ENCODE results near the gene PIK3CD. TPM values are rescaled to one million over a fixed set of nuclear protein-coding genes. Genes with fewer than 3 reads are reported as not detected.

PIK3CD gene
- polyA plus RNA-seq, 2 donors = 3.2 to 4.2 TPM

GRCh38 chr1:9633493-9633892 is 18.0 kb upstream of the PIK3CD start:
- WGBS, 2 donors = 84 to 88% methylated on average over 6 of the region's 6 CpGs
- H3K9me3 ChIP-seq (ENCODE audit: control insufficient read depth in 2 of 2, insufficient read depth in 1 of 2, low read depth in 1 of 2, low read length in 1 of 2) = no peaks in the 10 kb centered on the region
- no peaks in the 10 kb centered on the region for H3K27me3 ChIP-seq (ENCODE audit: control insufficient read depth in 1 of 2, insufficient read depth in 2 of 2, low read length in 2 of 2)
- H3K4me1 ChIP-seq (ENCODE audit: control insufficient read depth in 2 of 2, insufficient read depth in 2 of 2, low read length in 1 of 2) = no peaks in the 10 kb centered on the region
- H3K4me3 ChIP-seq (ENCODE audit: low read depth in 1 of 2, low read length in 2 of 2) = no peak overlapping the region
- no peak overlapping the region for H3K27ac ChIP-seq (ENCODE audit: low read depth in 2 of 2, low read length in 1 of 2)
- no peaks in the 10 kb centered on the region for H3K36me3 ChIP-seq (ENCODE audit: control insufficient read depth in 2 of 2, insufficient read depth in 2 of 2, low read length in 1 of 2)

- no peak overlapping the region for H3K4me3 ChIP-seq (ENCODE audit: low read depth in 1 of 2, low read length in 2 of 2)
- no peaks in the 10 kb centered on the region for H3K4me1 ChIP-seq (ENCODE audit: control insufficient read depth in 2 of 2, insufficient read depth in 2 of 2, low read length in 1 of 2)
- no peaks in the 10 kb centered on the region for H3K27me3 ChIP-seq (ENCODE audit: control insufficient read depth in 1 of 2, insufficient read depth in 2 of 2, low read length in 2 of 2)
- H3K27ac ChIP-seq (ENCODE audit: low read depth in 2 of 2, low read length in 1 of 2) = no peak overlapping the region
- 76 to 86% methylated on average over 2 of the region's 2 CpGs for whole genome bisulfite sequencing, 2 donors
- H3K36me3 ChIP-seq (ENCODE audit: control insufficient read depth in 2 of 2, insufficient read depth in 2 of 2, low read length in 1 of 2) = no peaks in the 10 kb centered on the region
- H3K9me3 ChIP-seq (ENCODE audit: control insufficient read depth in 2 of 2, insufficient read depth in 1 of 2, low read depth in 1 of 2, low read length in 1 of 2) = no peaks in the 10 kb centered on the region
Measured at GRCh38 chr1:9634582-9634981, 16.9 kb upstream of the PIK3CD start.

GRCh38 chr1:9639227-9639626 is 12.3 kb upstream of the PIK3CD start:
- WGBS, 2 donors = 66 to 72% methylated on average over 6 of the region's 6 CpGs
- H3K27me3 ChIP-seq (ENCODE audit: control insufficient read depth in 1 of 2, insufficient read depth in 2 of 2, low read length in 2 of 2) = no peaks in the 10 kb centered on the region
- no peak overlapping the region for H3K4me3 ChIP-seq (ENCODE audit: low read depth in 1 of 2, low read length in 2 of 2)
- H3K4me1 ChIP-seq (ENCODE audit: control insufficient read depth in 2 of 2, insufficient read depth in 2 of 2, low read length in 1 of 2) = peaks cover 0 to 3% of the 10 kb centered on the region in 2 donors
- H3K9me3 ChIP-seq (ENCODE audit: control insufficient read depth in 2 of 2, insufficient read depth in 1 of 2, low read depth in 1 of 2, low read length in 1 of 2) = no peaks in the 10 kb centered on the region
- no peaks in the 10 kb centered on the region for H3K36me3 ChIP-seq (ENCODE audit: control insufficient read depth in 2 of 2, insufficient read depth in 2 of 2, low read length in 1 of 2)
- H3K27ac ChIP-seq (ENCODE audit: low read depth in 2 of 2, low read length in 1 of 2) = no peak overlapping the region

GRCh38 chr1:9643351-9644256 is 7.9 kb upstream of the PIK3CD start:
- Histone ChIP-seq H3K4me1 (ENCODE audit: control insufficient read depth in 2 of 2, insufficient read depth in 2 of 2, low read length in 1 of 2) (peaks cover 0 to 3% of the 10 kb centered on the region in 2 donors), H3K27me3 (ENCODE audit: control insufficient read depth in 1 of 2, insufficient read depth in 2 of 2, low read length in 2 of 2) (no peaks in the 10 kb centered on the region), H3K9me3 (ENCODE audit: control insufficient read depth in 2 of 2, insufficient read depth in 1 of 2, low read depth in 1 of 2, low read length in 1 of 2) (no peaks in the 10 kb centered on the region), H3K27ac (ENCODE audit: low read depth in 2 of 2, low read length in 1 of 2) (no peak overlapping the region), H3K36me3 (ENCODE audit: control insufficient read depth in 2 of 2, insufficient read depth in 2 of 2, low read length in 1 of 2) (no peaks in the 10 kb centered on the region), H3K4me3 (ENCODE audit: low read depth in 1 of 2, low read length in 2 of 2) (no peak overlapping the region)
- 65 to 70% methylated on average over 8 of the region's 8 CpGs for WGBS, 2 donors

- Histone ChIP-seq H3K4me3 (ENCODE audit: low read depth in 1 of 2, low read length in 2 of 2) (no peak overlapping the region), H3K4me1 (ENCODE audit: control insufficient read depth in 2 of 2, insufficient read depth in 2 of 2, low read length in 1 of 2) (peaks cover 0 to 3% of the 10 kb centered on the region in 2 donors), H3K27ac (ENCODE audit: low read depth in 2 of 2, low read length in 1 of 2) (no peak overlapping the region), H3K9me3 (ENCODE audit: control insufficient read depth in 2 of 2, insufficient read depth in 1 of 2, low read depth in 1 of 2, low read length in 1 of 2) (no peaks in the 10 kb centered on the region), H3K27me3 (ENCODE audit: control insufficient read depth in 1 of 2, insufficient read depth in 2 of 2, low read length in 2 of 2) (no peaks in the 10 kb centered on the region), H3K36me3 (ENCODE audit: control insufficient read depth in 2 of 2, insufficient read depth in 2 of 2, low read length in 1 of 2) (no peaks in the 10 kb centered on the region)
- 94% methylated on average over 13 of the region's 13 CpGs for WGBS, 2 donors
Measured at GRCh38 chr1:9646037-9646436, 5.5 kb upstream of the PIK3CD start.

- H3K27ac ChIP-seq (ENCODE audit: low read depth in 2 of 2, low read length in 1 of 2) = no peak overlapping the region
- peaks cover 2 to 5% of the 10 kb centered on the region in 2 donors for H3K4me1 ChIP-seq (ENCODE audit: control insufficient read depth in 2 of 2, insufficient read depth in 2 of 2, low read length in 1 of 2)
- H3K36me3 ChIP-seq (ENCODE audit: control insufficient read depth in 2 of 2, insufficient read depth in 2 of 2, low read length in 1 of 2) = no peaks in the 10 kb centered on the region
- WGBS, 2 donors = 61 to 68% methylated on average over 10 of the region's 10 CpGs
- H3K9me3 ChIP-seq (ENCODE audit: control insufficient read depth in 2 of 2, insufficient read depth in 1 of 2, low read depth in 1 of 2, low read length in 1 of 2) = no peaks in the 10 kb centered on the region
- H3K4me3 ChIP-seq (ENCODE audit: low read depth in 1 of 2, low read length in 2 of 2) = no peak overlapping the region
- no peaks in the 10 kb centered on the region for H3K27me3 ChIP-seq (ENCODE audit: control insufficient read depth in 1 of 2, insufficient read depth in 2 of 2, low read length in 2 of 2)
Measured at GRCh38 chr1:9648171-9648570, 3.4 kb upstream of the PIK3CD start.

GRCh38 chr1:9649769-9650168 is 1.8 kb upstream of the PIK3CD start:
- H3K4me3 ChIP-seq (ENCODE audit: low read depth in 1 of 2, low read length in 2 of 2) = no peak overlapping the region
- 91 to 94% methylated on average over 3 of the region's 3 CpGs for WGBS, 2 donors
- no peak overlapping the region for H3K27ac ChIP-seq (ENCODE audit: low read depth in 2 of 2, low read length in 1 of 2)
- no peaks in the 10 kb centered on the region for H3K36me3 ChIP-seq (ENCODE audit: control insufficient read depth in 2 of 2, insufficient read depth in 2 of 2, low read length in 1 of 2)
- peaks cover 2% of the 10 kb centered on the region in 2 donors for H3K4me1 ChIP-seq (ENCODE audit: control insufficient read depth in 2 of 2, insufficient read depth in 2 of 2, low read length in 1 of 2)
- H3K9me3 ChIP-seq (ENCODE audit: control insufficient read depth in 2 of 2, insufficient read depth in 1 of 2, low read depth in 1 of 2, low read length in 1 of 2) = no peaks in the 10 kb centered on the region
- no peaks in the 10 kb centered on the region for H3K27me3 ChIP-seq (ENCODE audit: control insufficient read depth in 1 of 2, insufficient read depth in 2 of 2, low read length in 2 of 2)

GRCh38 chr1:9651220-9651564 is 339 bp upstream of the PIK3CD start:
- H3K27ac ChIP-seq (ENCODE audit: low read depth in 2 of 2, low read length in 1 of 2) = no peak overlapping the region
- no peaks in the 10 kb centered on the region for H3K9me3 ChIP-seq (ENCODE audit: control insufficient read depth in 2 of 2, insufficient read depth in 1 of 2, low read depth in 1 of 2, low read length in 1 of 2)
- H3K4me3 ChIP-seq (ENCODE audit: low read depth in 1 of 2, low read length in 2 of 2) = peak overlapping the region; percentile 2 to 60
- no peaks in the 10 kb centered on the region for H3K27me3 ChIP-seq (ENCODE audit: control insufficient read depth in 1 of 2, insufficient read depth in 2 of 2, low read length in 2 of 2)
- peaks cover 2% of the 10 kb centered on the region in 2 donors for H3K4me1 ChIP-seq (ENCODE audit: control insufficient read depth in 2 of 2, insufficient read depth in 2 of 2, low read length in 1 of 2)
- H3K36me3 ChIP-seq (ENCODE audit: control insufficient read depth in 2 of 2, insufficient read depth in 2 of 2, low read length in 1 of 2) = no peaks in the 10 kb centered on the region
- WGBS, 2 donors = 26 to 30% methylated on average over 10 of the region's 10 CpGs

GRCh38 chr1:9652379-9653209 is 1.1 kb downstream of the PIK3CD start:
- Histone ChIP-seq H3K27ac (ENCODE audit: low read depth in 2 of 2, low read length in 1 of 2) (peak overlapping the region in 1 of 2 donors; percentile 22), H3K36me3 (ENCODE audit: control insufficient read depth in 2 of 2, insufficient read depth in 2 of 2, low read length in 1 of 2) (no peaks in the 10 kb centered on the region), H3K4me1 (ENCODE audit: control insufficient read depth in 2 of 2, insufficient read depth in 2 of 2, low read length in 1 of 2) (peaks cover 2% of the 10 kb centered on the region in 2 donors), H3K27me3 (ENCODE audit: control insufficient read depth in 1 of 2, insufficient read depth in 2 of 2, low read length in 2 of 2) (no peaks in the 10 kb centered on the region), H3K9me3 (ENCODE audit: control insufficient read depth in 2 of 2, insufficient read depth in 1 of 2, low read depth in 1 of 2, low read length in 1 of 2) (no peaks in the 10 kb centered on the region), H3K4me3 (ENCODE audit: low read depth in 1 of 2, low read length in 2 of 2) (peak overlapping the region; percentile 58 to 60)
- 9 to 14% methylated on average over 55 of the region's 55 CpGs for WGBS, 2 donors

All from esophagus (tissue), 2 donors.